ENCODE results near the gene NCBP2L. TPM values are rescaled to one million over a fixed set of nuclear protein-coding genes. Genes with fewer than 3 reads are reported as not detected.

The NCBP2L gene
- total and polyA plus RNA-seq, 2 donors (not counting 3 experiments of a cell fraction or from before 2014, with no cell fraction given): not detected

DNA sequence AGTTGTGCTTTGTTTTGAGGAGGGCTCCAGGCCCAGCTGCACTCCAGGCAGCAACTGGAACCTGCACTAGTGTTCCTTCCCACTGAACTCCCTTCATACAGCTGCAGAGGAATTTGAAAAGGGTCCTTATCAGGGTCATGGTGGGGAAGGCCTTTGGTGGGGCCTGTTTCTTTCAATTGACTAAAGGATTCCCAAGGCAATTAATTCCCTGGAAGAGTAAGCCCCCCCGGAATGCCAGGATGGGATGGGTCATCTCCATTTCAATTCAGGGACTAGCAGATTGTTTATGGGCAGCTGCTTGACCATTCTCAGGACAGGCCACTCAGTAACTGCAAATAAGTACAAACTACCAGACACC, 47.3 kb upstream of the NCBP2L start:
- POLR2A ChIA-PET: no interaction called here
- Histone ChIP-seq H3K4me3 (replicated peaks in 1 of 3; ENCODE audit: insufficient read depth in 1 of 3, low read depth in 1 of 3, low read length in 3 of 3) (no peak overlapping the region), H3K9ac (replicated peaks; ENCODE audit: extremely low read depth, insufficient read depth, low read length) (no peak overlapping the region), H3K4me2 (ENCODE audit: insufficient read depth, low read length) (no peak overlapping the region), H3K27me3 (ENCODE audit: control insufficient read depth in 2 of 2, insufficient read depth in 2 of 2, low read length in 2 of 2) (no peaks in the 10 kb centered on the region), H3K36me3 (ENCODE audit: control insufficient read depth in 2 of 2, extremely low read depth in 1 of 2, insufficient read depth in 2 of 2, low read length in 2 of 2) (no peaks in the 10 kb centered on the region), H3K9me1 (replicated peaks; ENCODE audit: control insufficient read depth, extremely low read depth, insufficient read depth, low read length) (no peaks in the 10 kb centered on the region), H3K27ac (ENCODE audit: insufficient read depth, low read depth, low read length) (no peak overlapping the region), H3K9me3 (replicated peaks; ENCODE audit: control insufficient read depth, insufficient read depth, low read length) (no peaks in the 10 kb centered on the region), H4K20me1 (replicated peaks; ENCODE audit: control insufficient read depth, extremely low read depth, insufficient read depth, low read length) (no peaks in the 10 kb centered on the region), H3K4me1 (ENCODE audit: control insufficient read depth, extremely low read depth, insufficient read depth, low read length) (peaks cover 32% of the 10 kb centered on the region), H3K79me2 (ENCODE audit: control insufficient read depth, insufficient read depth, low read length) (no peaks in the 10 kb centered on the region), H2AFZ (ENCODE audit: low read depth, low read length) (no peak overlapping the region)
- CTCF ChIA-PET: interaction anchor here (2.2 to 2.8 kb wide), 4 partner anchors 13 to 57 kb away, joined by 7 to 25 read pairs (median 14); partner anchors contain the start of genes NCBP2L and TSC22D3
- BruUV-seq (replicated peaks): no TSS peak
- TF ChIP-seq GATA2 (IDR thresholded peaks at IDR 0.05; ENCODE audit: insufficient read depth, insufficient read length, low read depth, low read length) (no peak), CTCF (IDR thresholded peaks at IDR 0.05; ENCODE audit: extremely low read depth in 1 of 2, insufficient read depth in 1 of 2, low read depth in 1 of 2, low read length in 2 of 2) (no peak), POLR2A (IDR thresholded peaks at IDR 0.05; ENCODE audit: low read depth, low read length) (no peak), POLR2AphosphoS5 (IDR thresholded peaks at IDR 0.05; ENCODE audit: insufficient read depth, low read depth, low read length) (no peak), EZH2 (IDR thresholded peaks at IDR 0.05; ENCODE audit: borderline replicate concordance, low read depth, low read length, severe bottlenecking) (no peak), MYC (IDR thresholded peaks at IDR 0.05; ENCODE audit: low read depth, low read length) (no peak), JUN (IDR thresholded peaks at IDR 0.05; ENCODE audit: borderline replicate concordance, insufficient read depth, insufficient read length, low read depth) (no peak), FOS (IDR thresholded peaks at IDR 0.05; ENCODE audit: borderline replicate concordance, insufficient read depth, low read length) (no peak)
- TF ChIP-seq, protein P1, sequence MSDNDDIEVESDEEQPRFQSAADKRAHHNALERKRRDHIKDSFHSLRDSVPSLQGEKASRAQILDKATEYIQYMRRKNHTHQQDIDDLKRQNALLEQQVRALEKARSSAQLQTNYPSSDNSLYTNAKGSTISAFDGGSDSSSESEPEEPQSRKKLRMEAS (IDR thresholded peaks at IDR 0.05; ENCODE audit: insufficient read depth, insufficient read length): no peak
- intact Hi-C loops (cut with micrococcal nuclease) (loop anchor here (5.0 kb wide), 2 partner anchors 47 to 53 kb away; partner anchors contain the start of genes NCBP2L and TSC22D3), dilution Hi-C loops (cut with MboI; ENCODE audit: extremely low pct_ligation_motif_present, low sequenced_read_pairs) (no loop called here)
- FAIRE-seq: no peak
- DNase-seq (ENCODE audit: low read depth, low spot score): no peak

Measured in endothelial cell of umbilical vein (primary cell).